ENCODE results near the gene PSTPIP1. TPM values are rescaled to one million over a fixed set of nuclear protein-coding genes. Genes with fewer than 3 reads are reported as not detected.

Gene PSTPIP1
- total and polyA plus RNA-seq, 2 experiments from 2014 or later, result 0.80 to 3.7 TPM

DNA sequence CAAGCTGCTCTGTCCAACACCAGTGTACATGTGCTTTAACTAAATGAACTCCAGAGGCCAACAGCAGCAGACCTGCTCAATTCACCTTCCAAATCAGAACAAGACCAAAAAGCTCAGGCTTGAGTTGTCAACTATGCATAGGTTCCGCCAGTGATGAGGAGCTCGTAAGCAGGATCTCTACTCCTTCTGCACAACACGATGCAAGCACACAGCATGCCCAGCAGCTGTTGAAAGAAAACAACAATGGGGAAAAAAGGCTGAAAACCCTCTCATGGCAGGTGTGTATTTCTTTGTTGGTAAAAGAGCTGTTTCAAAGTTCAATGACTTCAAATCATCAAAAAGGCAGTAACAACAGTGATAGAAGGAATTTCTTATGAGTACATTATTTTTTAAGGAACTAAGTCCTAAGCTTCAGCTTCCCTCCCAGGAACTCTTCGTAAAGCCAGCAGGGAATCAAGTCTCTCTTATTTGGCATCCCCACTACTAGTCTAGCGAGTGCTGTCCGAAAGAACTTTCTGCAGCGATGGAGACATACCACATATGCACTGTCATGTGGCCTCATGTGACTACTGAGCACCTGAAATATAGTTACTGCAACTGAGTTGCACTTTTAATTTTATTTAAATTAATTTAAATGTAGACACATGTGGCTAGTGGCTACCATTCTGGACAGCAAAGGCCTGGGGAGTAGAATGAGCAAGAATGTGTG, 51.9 kb downstream of the PSTPIP1 start:
- no peak for ATAC-seq
- Mint-ChIP-seq H3K36me3 (ENCODE audit: low read depth) (peaks cover 31% of the 10 kb centered on the region), H3K27ac (no peak overlapping the region), H3K27me3 (ENCODE audit: insufficient read depth, low read depth, poor library complexity) (peaks cover under 1% of the 10 kb centered on the region), H3K9me3 (no peaks in the 10 kb centered on the region), H3K4me3 (no peak overlapping the region), H3K4me1 (no peaks in the 10 kb centered on the region)
- H3K36me3 ChIP-seq (ENCODE audit: insufficient read depth), result peaks cover 2% of the 10 kb centered on the region; the same call in 1 of the 2 replicates
- no peaks in the 10 kb centered on the region for H3F3A ChIP-seq (replicated peaks; ENCODE audit: low read depth)
- H3K4me3 ChIP-seq, result no peak overlapping the region
- no peaks in the 10 kb centered on the region for H3K27me3 ChIP-seq (ENCODE audit: insufficient read depth)
- H3K79me2 ChIP-seq (replicated peaks; ENCODE audit: insufficient read depth), result no peaks in the 10 kb centered on the region
- no peaks in the 10 kb centered on the region for H3K9me2 ChIP-seq (ENCODE audit: insufficient read depth)
- TF ChIP-seq ZNF114 (CRISPR knock-in tag; IDR thresholded peaks at IDR 0.05), result no peak
- TF ChIP-seq NANOG (IDR thresholded peaks at IDR 0.05; ENCODE audit: borderline replicate concordance), result no peak
- no peak for TF ChIP-seq EZH2 (IDR thresholded peaks at IDR 0.05; ENCODE audit: low read depth, unreplicated experiment)
- TF ChIP-seq, protein P1, sequence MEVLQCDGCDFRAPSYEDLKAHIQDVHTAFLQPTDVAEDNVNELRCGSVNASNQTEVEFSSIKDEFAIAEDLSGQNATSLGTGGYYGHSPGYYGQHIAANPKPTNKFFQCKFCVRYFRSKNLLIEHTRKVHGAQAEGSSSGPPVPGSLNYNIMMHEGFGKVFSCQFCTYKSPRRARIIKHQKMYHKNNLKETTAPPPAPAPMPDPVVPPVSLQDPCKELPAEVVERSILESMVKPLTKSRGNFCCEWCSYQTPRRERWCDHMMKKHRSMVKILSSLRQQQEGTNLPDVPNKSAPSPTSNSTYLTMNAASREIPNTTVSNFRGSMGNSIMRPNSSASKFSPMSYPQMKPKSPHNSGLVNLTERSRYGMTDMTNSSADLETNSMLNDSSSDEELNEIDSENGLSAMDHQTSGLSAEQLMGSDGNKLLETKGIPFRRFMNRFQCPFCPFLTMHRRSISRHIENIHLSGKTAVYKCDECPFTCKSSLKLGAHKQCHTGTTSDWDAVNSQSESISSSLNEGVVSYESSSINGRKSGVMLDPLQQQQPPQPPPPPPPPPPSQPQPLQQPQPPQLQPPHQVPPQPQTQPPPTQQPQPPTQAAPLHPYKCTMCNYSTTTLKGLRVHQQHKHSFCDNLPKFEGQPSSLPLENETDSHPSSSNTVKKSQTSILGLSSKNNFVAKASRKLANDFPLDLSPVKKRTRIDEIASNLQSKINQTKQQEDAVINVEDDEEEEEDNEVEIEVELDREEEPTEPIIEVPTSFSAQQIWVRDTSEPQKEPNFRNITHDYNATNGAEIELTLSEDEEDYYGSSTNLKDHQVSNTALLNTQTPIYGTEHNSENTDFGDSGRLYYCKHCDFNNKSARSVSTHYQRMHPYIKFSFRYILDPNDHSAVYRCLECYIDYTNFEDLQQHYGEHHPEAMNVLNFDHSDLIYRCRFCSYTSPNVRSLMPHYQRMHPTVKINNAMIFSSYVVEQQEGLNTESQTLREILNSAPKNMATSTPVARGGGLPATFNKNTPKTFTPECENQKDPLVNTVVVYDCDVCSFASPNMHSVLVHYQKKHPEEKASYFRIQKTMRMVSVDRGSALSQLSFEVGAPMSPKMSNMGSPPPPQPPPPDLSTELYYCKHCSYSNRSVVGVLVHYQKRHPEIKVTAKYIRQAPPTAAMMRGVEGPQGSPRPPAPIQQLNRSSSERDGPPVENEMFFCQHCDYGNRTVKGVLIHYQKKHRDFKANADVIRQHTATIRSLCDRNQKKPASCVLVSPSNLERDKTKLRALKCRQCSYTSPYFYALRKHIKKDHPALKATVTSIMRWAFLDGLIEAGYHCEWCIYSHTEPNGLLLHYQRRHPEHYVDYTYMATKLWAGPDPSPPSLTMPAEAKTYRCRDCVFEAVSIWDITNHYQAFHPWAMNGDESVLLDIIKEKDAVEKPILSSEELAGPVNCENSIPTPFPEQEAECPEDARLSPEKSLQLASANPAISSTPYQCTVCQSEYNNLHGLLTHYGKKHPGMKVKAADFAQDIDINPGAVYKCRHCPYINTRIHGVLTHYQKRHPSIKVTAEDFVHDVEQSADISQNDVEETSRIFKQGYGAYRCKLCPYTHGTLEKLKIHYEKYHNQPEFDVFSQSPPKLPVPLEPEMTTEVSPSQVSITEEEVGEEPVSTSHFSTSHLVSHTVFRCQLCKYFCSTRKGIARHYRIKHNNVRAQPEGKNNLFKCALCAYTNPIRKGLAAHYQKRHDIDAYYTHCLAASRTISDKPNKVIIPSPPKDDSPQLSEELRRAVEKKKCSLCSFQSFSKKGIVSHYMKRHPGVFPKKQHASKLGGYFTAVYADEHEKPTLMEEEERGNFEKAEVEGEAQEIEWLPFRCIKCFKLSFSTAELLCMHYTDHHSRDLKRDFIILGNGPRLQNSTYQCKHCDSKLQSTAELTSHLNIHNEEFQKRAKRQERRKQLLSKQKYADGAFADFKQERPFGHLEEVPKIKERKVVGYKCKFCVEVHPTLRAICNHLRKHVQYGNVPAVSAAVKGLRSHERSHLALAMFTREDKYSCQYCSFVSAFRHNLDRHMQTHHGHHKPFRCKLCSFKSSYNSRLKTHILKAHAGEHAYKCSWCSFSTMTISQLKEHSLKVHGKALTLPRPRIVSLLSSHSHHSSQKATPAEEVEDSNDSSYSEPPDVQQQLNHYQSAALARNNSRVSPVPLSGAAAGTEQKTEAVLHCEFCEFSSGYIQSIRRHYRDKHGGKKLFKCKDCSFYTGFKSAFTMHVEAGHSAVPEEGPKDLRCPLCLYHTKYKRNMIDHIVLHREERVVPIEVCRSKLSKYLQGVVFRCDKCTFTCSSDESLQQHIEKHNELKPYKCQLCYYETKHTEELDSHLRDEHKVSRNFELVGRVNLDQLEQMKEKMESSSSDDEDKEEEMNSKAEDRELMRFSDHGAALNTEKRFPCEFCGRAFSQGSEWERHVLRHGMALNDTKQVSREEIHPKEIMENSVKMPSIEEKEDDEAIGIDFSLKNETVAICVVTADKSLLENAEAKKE (CRISPR knock-in tag; IDR thresholded peaks at IDR 0.05), result no peak
- TF ChIP-seq STAT1 (IDR thresholded peaks at IDR 0.05; ENCODE audit: unreplicated experiment), result no peak
- no peak for TF ChIP-seq CREB1 (CRISPR knock-in tag; IDR thresholded peaks at IDR 0.05; ENCODE audit: low read depth)
- TF ChIP-seq JUNB (IDR thresholded peaks at IDR 0.05; ENCODE audit: unreplicated experiment), result no peak
- TF ChIP-seq ZNF331 (CRISPR knock-in tag; IDR thresholded peaks at IDR 0.05; ENCODE audit: low read depth), result no peak
- TF ChIP-seq, protein P2, sequence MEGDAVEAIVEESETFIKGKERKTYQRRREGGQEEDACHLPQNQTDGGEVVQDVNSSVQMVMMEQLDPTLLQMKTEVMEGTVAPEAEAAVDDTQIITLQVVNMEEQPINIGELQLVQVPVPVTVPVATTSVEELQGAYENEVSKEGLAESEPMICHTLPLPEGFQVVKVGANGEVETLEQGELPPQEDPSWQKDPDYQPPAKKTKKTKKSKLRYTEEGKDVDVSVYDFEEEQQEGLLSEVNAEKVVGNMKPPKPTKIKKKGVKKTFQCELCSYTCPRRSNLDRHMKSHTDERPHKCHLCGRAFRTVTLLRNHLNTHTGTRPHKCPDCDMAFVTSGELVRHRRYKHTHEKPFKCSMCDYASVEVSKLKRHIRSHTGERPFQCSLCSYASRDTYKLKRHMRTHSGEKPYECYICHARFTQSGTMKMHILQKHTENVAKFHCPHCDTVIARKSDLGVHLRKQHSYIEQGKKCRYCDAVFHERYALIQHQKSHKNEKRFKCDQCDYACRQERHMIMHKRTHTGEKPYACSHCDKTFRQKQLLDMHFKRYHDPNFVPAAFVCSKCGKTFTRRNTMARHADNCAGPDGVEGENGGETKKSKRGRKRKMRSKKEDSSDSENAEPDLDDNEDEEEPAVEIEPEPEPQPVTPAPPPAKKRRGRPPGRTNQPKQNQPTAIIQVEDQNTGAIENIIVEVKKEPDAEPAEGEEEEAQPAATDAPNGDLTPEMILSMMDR (conservative IDR thresholded peaks at IDR 0.05; ENCODE audit: low read depth in 2 of 2), result no peak
- TF ChIP-seq, protein P3, sequence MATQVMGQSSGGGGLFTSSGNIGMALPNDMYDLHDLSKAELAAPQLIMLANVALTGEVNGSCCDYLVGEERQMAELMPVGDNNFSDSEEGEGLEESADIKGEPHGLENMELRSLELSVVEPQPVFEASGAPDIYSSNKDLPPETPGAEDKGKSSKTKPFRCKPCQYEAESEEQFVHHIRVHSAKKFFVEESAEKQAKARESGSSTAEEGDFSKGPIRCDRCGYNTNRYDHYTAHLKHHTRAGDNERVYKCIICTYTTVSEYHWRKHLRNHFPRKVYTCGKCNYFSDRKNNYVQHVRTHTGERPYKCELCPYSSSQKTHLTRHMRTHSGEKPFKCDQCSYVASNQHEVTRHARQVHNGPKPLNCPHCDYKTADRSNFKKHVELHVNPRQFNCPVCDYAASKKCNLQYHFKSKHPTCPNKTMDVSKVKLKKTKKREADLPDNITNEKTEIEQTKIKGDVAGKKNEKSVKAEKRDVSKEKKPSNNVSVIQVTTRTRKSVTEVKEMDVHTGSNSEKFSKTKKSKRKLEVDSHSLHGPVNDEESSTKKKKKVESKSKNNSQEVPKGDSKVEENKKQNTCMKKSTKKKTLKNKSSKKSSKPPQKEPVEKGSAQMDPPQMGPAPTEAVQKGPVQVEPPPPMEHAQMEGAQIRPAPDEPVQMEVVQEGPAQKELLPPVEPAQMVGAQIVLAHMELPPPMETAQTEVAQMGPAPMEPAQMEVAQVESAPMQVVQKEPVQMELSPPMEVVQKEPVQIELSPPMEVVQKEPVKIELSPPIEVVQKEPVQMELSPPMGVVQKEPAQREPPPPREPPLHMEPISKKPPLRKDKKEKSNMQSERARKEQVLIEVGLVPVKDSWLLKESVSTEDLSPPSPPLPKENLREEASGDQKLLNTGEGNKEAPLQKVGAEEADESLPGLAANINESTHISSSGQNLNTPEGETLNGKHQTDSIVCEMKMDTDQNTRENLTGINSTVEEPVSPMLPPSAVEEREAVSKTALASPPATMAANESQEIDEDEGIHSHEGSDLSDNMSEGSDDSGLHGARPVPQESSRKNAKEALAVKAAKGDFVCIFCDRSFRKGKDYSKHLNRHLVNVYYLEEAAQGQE (IDR thresholded peaks at IDR 0.05; ENCODE audit: unreplicated experiment), result no peak
- TF ChIP-seq EZH2phosphoT487 (IDR thresholded peaks at IDR 0.05; ENCODE audit: unreplicated experiment), result no peak
- TF ChIP-seq, protein P4, sequence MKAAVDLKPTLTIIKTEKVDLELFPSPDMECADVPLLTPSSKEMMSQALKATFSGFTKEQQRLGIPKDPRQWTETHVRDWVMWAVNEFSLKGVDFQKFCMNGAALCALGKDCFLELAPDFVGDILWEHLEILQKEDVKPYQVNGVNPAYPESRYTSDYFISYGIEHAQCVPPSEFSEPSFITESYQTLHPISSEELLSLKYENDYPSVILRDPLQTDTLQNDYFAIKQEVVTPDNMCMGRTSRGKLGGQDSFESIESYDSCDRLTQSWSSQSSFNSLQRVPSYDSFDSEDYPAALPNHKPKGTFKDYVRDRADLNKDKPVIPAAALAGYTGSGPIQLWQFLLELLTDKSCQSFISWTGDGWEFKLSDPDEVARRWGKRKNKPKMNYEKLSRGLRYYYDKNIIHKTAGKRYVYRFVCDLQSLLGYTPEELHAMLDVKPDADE (IDR thresholded peaks at IDR 0.05), result no peak
- TF ChIP-seq POLR2AphosphoS5 (IDR thresholded peaks at IDR 0.05; ENCODE audit: low read depth), result no peak
- H3K4me1 ChIP-seq (ENCODE audit: insufficient read depth), result no peaks in the 10 kb centered on the region
- H3K27ac ChIP-seq (ENCODE audit: low read depth), result no peak overlapping the region
- H2AFZ ChIP-seq, result no peak overlapping the region
- DNase-seq (ENCODE audit: low spot score), result no peak
- H3K4me2 ChIP-seq, result no peak overlapping the region
- H4K20me1 ChIP-seq (replicated peaks; ENCODE audit: insufficient read depth), result peaks cover 5% of the 10 kb centered on the region; the same call in 1 of the 2 replicates
